IMR-90 (cell line): ENCODE results near the gene DCAF8L2. TPM values are rescaled to one million over a fixed set of nuclear protein-coding genes. Genes with fewer than 3 reads are reported as not detected.

ENCODE experiments used
- ATAC-seq: fragments of 200-7000 bp; cut with Tn5 transposase; 2 replicates; pipeline ENCODE4 v1.9.1; 2020; ENCODE audit warnings: low read depth, mild to moderate bottlenecking, moderate library complexity
- BruUV-seq: library from RNA; stranded (reverse); fragments of 400-500 nt; replicated peaks from 2 replicates; lab custom pipeline; 2021; lab: Mats Ljungman, UMichigan
- CTCF ChIA-PET: fragments of 300-600 bp; formaldehyde crosslinking; extraction: SDS; loops from one replicate; lab custom pipeline; 2021; ENCODE audit warnings: antibody characterized with exemption; lab: Yijun Ruan, JAX
- POLR2A ChIA-PET: fragments of 300-600 bp; sonication (Branson Sonifier 250); formaldehyde crosslinking; loops from one replicate; lab custom pipeline; 2022; ENCODE audit warnings: antibody characterized with exemption; ENCODE audit not compliant: unreplicated experiment; lab: Charles Lee
- DNase-seq: peaks from one replicate; pipeline ENCODE4 v3.0.0; 2013
- H2AFZ ChIP-seq: replicated peaks from 2 replicates; pipeline ENCODE3; 2013; ENCODE audit warnings: low read length, mild to moderate bottlenecking; ENCODE audit not compliant: poor library complexity
- H2AK5ac ChIP-seq: 2 replicates; pipeline ENCODE4 v1.6.1; 2013; ENCODE audit warnings: low read depth, low read length, inconsistent platforms
- H2AK9ac ChIP-seq: replicated peaks from 2 replicates; pipeline ENCODE3; 2013; ENCODE audit warnings: mild to moderate bottlenecking, low read depth, low read length, moderate library complexity; ENCODE audit not compliant: poor library complexity
- H2BK120ac ChIP-seq: 2 replicates; pipeline ENCODE4 v1.6.1; 2013; ENCODE audit warnings: low read depth, low read length, inconsistent platforms
- H2BK15ac ChIP-seq: 3 replicates; pipeline ENCODE4 v1.6.1; 2013; ENCODE audit warnings: low read depth, low read length, inconsistent platforms
- H2BK20ac ChIP-seq: 2 replicates; pipeline ENCODE4 v1.6.1; 2013; ENCODE audit warnings: low read depth, mild to moderate bottlenecking, inconsistent platforms, low read length, moderate library complexity
- H2BK5ac ChIP-seq: 2 replicates; pipeline ENCODE4 v1.6.1; 2013; ENCODE audit warnings: mild to moderate bottlenecking, low read depth, low read length, inconsistent platforms; ENCODE audit not compliant: poor library complexity, severe bottlenecking
- H3K14ac ChIP-seq: replicated peaks from 2 replicates; pipeline ENCODE4 v1.6.1; 2013; ENCODE audit warnings: low read depth, low read length, inconsistent platforms
- H3K18ac ChIP-seq: 2 replicates; pipeline ENCODE4 v1.6.1; 2013; ENCODE audit warnings: low read depth, low read length, control low read depth
- H3K23ac ChIP-seq: 2 replicates; pipeline ENCODE4 v1.6.1; 2013; ENCODE audit warnings: low read depth, low read length, inconsistent platforms
- H3K27ac ChIP-seq: 2 replicates; pipeline ENCODE4 v1.5.1; 2013; ENCODE audit warnings: mild to moderate bottlenecking, control low read depth, low read length; ENCODE audit not compliant: insufficient read depth
- H3K27me3 ChIP-seq: 2 replicates; pipeline ENCODE4 v1.6.1; 2013; ENCODE audit warnings: low read length; ENCODE audit not compliant: control insufficient read depth, insufficient read depth
- H3K36me3 ChIP-seq: 2 replicates; pipeline ENCODE4 v1.6.1; 2013; ENCODE audit warnings: low read length, mixed read lengths; ENCODE audit not compliant: control insufficient read depth, insufficient read depth
- H3K4ac ChIP-seq: 2 replicates; pipeline ENCODE4 v1.6.1; 2013; ENCODE audit warnings: low read depth, low read length, inconsistent platforms
- H3K4me1 ChIP-seq: 2 replicates; pipeline ENCODE4 v1.6.1; 2013; ENCODE audit warnings: low read length, mixed read lengths; ENCODE audit not compliant: control insufficient read depth, insufficient read depth
- H3K4me2 ChIP-seq: 2 replicates; pipeline ENCODE4 v1.6.1; 2013; ENCODE audit warnings: low read depth, mild to moderate bottlenecking, control low read depth, low read length, moderate library complexity
- H3K4me3 ChIP-seq: 2 replicates; pipeline ENCODE4 v1.5.1; 2013; ENCODE audit warnings: low read depth, mild to moderate bottlenecking, control low read depth, low read length, moderate library complexity; ENCODE audit not compliant: insufficient read depth
- H3K56ac ChIP-seq: 2 replicates; pipeline ENCODE4 v1.6.1; 2013; ENCODE audit warnings: low read length, inconsistent platforms; ENCODE audit not compliant: insufficient read depth; ENCODE audit errors: extremely low read depth
- H3K79me1 ChIP-seq, 2 experiments: 2 replicates each; pipeline ENCODE4 v1.6.1; 2013; ENCODE audit warnings: low read length in 2 of 2, inconsistent platforms in 1 of 2, low read depth in 1 of 2
- H3K9ac ChIP-seq: 2 replicates; pipeline ENCODE4 v1.6.1; 2013; ENCODE audit warnings: low read depth, low read length, control low read depth
- H3K9me1 ChIP-seq: 2 replicates; pipeline ENCODE4 v1.6.1; 2013; ENCODE audit warnings: low read length, inconsistent platforms; ENCODE audit not compliant: insufficient read depth
- H3K9me3 ChIP-seq: 2 replicates; pipeline ENCODE4 v1.6.1; 2013; ENCODE audit warnings: low read length; ENCODE audit not compliant: control insufficient read depth, insufficient read depth
- H4K20me1 ChIP-seq: 2 replicates; pipeline ENCODE4 v1.6.1; 2013; ENCODE audit warnings: low read length, inconsistent platforms; ENCODE audit not compliant: insufficient read depth
- H4K5ac ChIP-seq: 2 replicates; pipeline ENCODE4 v1.6.1; 2013; ENCODE audit warnings: mild to moderate bottlenecking, low read depth, low read length, control low read depth
- H4K8ac ChIP-seq, 2 experiments: 2 replicates each; pipeline ENCODE4 v1.6.1; 2013; ENCODE audit warnings: low read depth in 2 of 2, low read length in 2 of 2, control low read depth in 1 of 2, inconsistent platforms in 1 of 2
- H4K91ac ChIP-seq: 2 replicates; pipeline ENCODE4 v1.6.1; 2013; ENCODE audit warnings: low read depth, low read length, inconsistent platforms; ENCODE audit not compliant: insufficient read depth
- BHLHE40 ChIP-seq: fragments of 150-350 bp; IDR thresholded peaks from 2 replicates; pipeline ENCODE4 v1.6.1; 2016; ENCODE audit warnings: mild to moderate bottlenecking, low read depth, low read length
- CTCF ChIP-seq: conservative IDR thresholded peaks from 2 replicates; pipeline ENCODE4 v1.5.1; 2012; ENCODE audit warnings: mild to moderate bottlenecking, low read depth, low read length, improper control_type of control experiment
- MAFK ChIP-seq: IDR thresholded peaks from 2 replicates; pipeline ENCODE4 v1.6.1; 2012; ENCODE audit warnings: low read depth, low read length, improper control_type of control experiment
- MAZ ChIP-seq: IDR thresholded peaks from 2 replicates; pipeline ENCODE4 v1.6.1; 2012; ENCODE audit warnings: low read depth, mild to moderate bottlenecking, low read length, improper control_type of control experiment, moderate library complexity, borderline replicate concordance
- POLR2A ChIP-seq: IDR thresholded peaks from 2 replicates; pipeline ENCODE4 v1.6.1; 2012; ENCODE audit warnings: mild to moderate bottlenecking, low read depth, low read length
- RFX5 ChIP-seq: IDR thresholded peaks from 2 replicates; pipeline ENCODE4 v1.8.0; 2012; ENCODE audit warnings: low read depth, mild to moderate bottlenecking, low read length, moderate library complexity
- SMC3 ChIP-seq: fragments of 150-350 bp; IDR thresholded peaks from 2 replicates; pipeline ENCODE4 v1.6.1; 2016; ENCODE audit warnings: low read depth, mild to moderate bottlenecking, antibody characterized with exemption, low read length, moderate library complexity
- WGBS, 2 experiments: methylation state at CpG; one replicate each; pipeline versions ENCODE4 v1.1.5 to v1.1.7; 2013; ENCODE audit warnings: missing lambda C conversion rate in 2 of 2; ENCODE audit not compliant: insufficient read length in 1 of 2; ENCODE audit errors: extremely low coverage in 2 of 2; 5-methylcytosine and 5-hydroxymethylcytosine counted together
- dilution Hi-C: fragments of 300-500 bp; cut with HindIII; formaldehyde crosslinking; loops from one replicate; pipeline ENCODE4 v1.14.3; 2018; ENCODE audit warnings: low sequenced_read_pairs; ENCODE audit not compliant: unreplicated experiment
- in situ Hi-C: fragments of 300-500 bp; cut with MboI; formaldehyde crosslinking; loops from 3 replicates; pipeline ENCODE4 v1.14.3; 2019; ENCODE audit warnings: low sequenced_read_pairs, inconsistent platforms, mixed read lengths
- intact Hi-C: fragments of 100-400 bp; cut with micrococcal nuclease; formaldehyde crosslinking; loops from 2 replicates; pipeline ENCODE4 v1.10.0; 2022
- polyA plus RNA-seq, 3 experiments: library from polyadenylated mRNA; depleted of rRNA; stranded (reverse); fragments of >200 nt; gene quantifications; 2 replicates each; pipeline ENCODE4 v1.2.3, GENCODE V29; 2012; ENCODE audit warnings: low replicate concordance in 1 of 3
- total RNA-seq: library from RNA; depleted of rRNA; stranded (reverse); fragments of >200 nt; gene quantifications from 2 replicates; pipeline ENCODE4 v1.2.3, GENCODE V29; 2012

Gene DCAF8L2
- total and polyA plus RNA-seq, 2 of the 4 experiments (the other 2 are of a cell fraction) = not detected

GRCh38 chrX:27565992-27566391 is 24.2 kb upstream of the DCAF8L2 start:
- no peak overlapping the region for H2BK20ac ChIP-seq
- in situ Hi-C loops (no loop called here), intact Hi-C loops (no loop called here), dilution Hi-C loops (no loop called here)
- no peak overlapping the region for H3K18ac ChIP-seq
- no peak overlapping the region for H2AK5ac ChIP-seq
- H3K14ac ChIP-seq = no peak overlapping the region
- H4K8ac ChIP-seq = no peak overlapping the region
- H3K27me3 ChIP-seq = no peaks in the 10 kb centered on the region
- TF ChIP-seq BHLHE40 (no peak), MAZ (no peak), CTCF (no peak), RFX5 (no peak), MAFK (no peak), SMC3 (no peak), POLR2A (no peak)
- no peak overlapping the region for H4K5ac ChIP-seq
- no peaks in the 10 kb centered on the region for H3K79me1 ChIP-seq
- H2AK9ac ChIP-seq = no peak overlapping the region
- peak; percentile 70 for DNase-seq
- H3K56ac ChIP-seq = no peak overlapping the region
- no peaks in the 10 kb centered on the region for H3K9me3 ChIP-seq
- peak; percentile 78 for ATAC-seq
- POLR2A ChIA-PET = no interaction called here
- no peak overlapping the region for H2AFZ ChIP-seq
- WGBS, 2 experiments = no CpG with 5 or more reads among the region's 5 CpGs
- no peaks in the 10 kb centered on the region for H3K9me1 ChIP-seq
- H3K4me3 ChIP-seq = no peak overlapping the region
- no peak overlapping the region for H3K27ac ChIP-seq
- H2BK5ac ChIP-seq = no peak overlapping the region
- H3K4me1 ChIP-seq = no peaks in the 10 kb centered on the region
- no peak overlapping the region for H3K9ac ChIP-seq
- no peak overlapping the region for H3K23ac ChIP-seq
- H3K4me2 ChIP-seq = no peak overlapping the region; the same call in 1 of the 2 replicates
- H4K20me1 ChIP-seq = no peaks in the 10 kb centered on the region
- no peak overlapping the region for H2BK120ac ChIP-seq
- H4K91ac ChIP-seq = no peak overlapping the region
- H3K4ac ChIP-seq = no peak overlapping the region
- BruUV-seq = no TSS peak
- no peak overlapping the region for H2BK15ac ChIP-seq
- CTCF ChIA-PET = no interaction called here
- no peaks in the 10 kb centered on the region for H3K36me3 ChIP-seq
